ENCODE data around the gene PDE6C.

DNA sequence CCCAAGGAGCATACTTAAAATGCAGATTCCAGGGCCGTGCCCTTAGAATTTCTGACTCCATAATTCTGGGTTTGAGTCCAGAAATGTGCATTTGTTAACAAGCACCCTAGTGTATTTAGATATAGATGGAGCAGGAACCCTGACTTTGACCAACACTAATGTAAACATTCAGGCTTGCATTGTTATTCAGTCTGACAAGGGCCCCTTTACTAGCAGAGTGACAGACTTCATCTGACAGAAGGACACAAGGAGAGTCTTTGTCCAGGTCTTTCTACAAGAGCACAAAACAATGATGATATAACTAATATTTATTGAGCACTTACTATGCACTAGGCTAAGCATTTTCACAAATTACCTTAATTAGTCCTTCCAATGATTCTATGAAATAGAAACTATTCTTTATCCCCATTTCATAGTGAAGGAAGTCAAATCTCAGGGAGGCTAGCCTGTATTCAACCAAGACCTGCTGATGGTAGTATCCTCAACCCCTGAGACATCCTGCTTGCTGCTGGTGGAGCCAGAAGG is 15.2 kb upstream of the PDE6C start:
- TF ChIP-seq, protein P1, sequence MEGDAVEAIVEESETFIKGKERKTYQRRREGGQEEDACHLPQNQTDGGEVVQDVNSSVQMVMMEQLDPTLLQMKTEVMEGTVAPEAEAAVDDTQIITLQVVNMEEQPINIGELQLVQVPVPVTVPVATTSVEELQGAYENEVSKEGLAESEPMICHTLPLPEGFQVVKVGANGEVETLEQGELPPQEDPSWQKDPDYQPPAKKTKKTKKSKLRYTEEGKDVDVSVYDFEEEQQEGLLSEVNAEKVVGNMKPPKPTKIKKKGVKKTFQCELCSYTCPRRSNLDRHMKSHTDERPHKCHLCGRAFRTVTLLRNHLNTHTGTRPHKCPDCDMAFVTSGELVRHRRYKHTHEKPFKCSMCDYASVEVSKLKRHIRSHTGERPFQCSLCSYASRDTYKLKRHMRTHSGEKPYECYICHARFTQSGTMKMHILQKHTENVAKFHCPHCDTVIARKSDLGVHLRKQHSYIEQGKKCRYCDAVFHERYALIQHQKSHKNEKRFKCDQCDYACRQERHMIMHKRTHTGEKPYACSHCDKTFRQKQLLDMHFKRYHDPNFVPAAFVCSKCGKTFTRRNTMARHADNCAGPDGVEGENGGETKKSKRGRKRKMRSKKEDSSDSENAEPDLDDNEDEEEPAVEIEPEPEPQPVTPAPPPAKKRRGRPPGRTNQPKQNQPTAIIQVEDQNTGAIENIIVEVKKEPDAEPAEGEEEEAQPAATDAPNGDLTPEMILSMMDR (IDR thresholded peaks at IDR 0.05; ENCODE audit: insufficient read depth, low read depth, low read length) = no peak
- no peak for TF ChIP-seq EZH2 (IDR thresholded peaks at IDR 0.05; ENCODE audit: insufficient read depth, low read length)
